ENCODE results near the gene ANAPC16.
"Not testable (repeated sequence)": the region's sequence is repeated elsewhere in the genome, so short reads cannot be mapped to it uniquely, and the experiment has no call there.

GRCh38 chr10:72249176-72249862 lies 33.5 kb downstream of the ANAPC16 start:
- TF ChIP-seq CTCF, POLR2AphosphoS5 (IDR thresholded peaks at IDR 0.05): not testable (repeated sequence)
